Astrocyte (in vitro differentiated cells and primary cell): ENCODE results near the gene TMEM225B.

Source experiments
- CTCF ChIP-seq: IDR thresholded peaks from 2 replicates; pipeline ENCODE4 v1.5.1; 2011; ENCODE audit warnings: low read depth, mild to moderate bottlenecking, inconsistent platforms, low read length, moderate library complexity; ENCODE audit not compliant: insufficient read depth
- EZH2 ChIP-seq: IDR thresholded peaks from 2 replicates; pipeline ENCODE4 v1.6.1; 2012; ENCODE audit warnings: mild to moderate bottlenecking, low read length, inconsistent platforms; ENCODE audit not compliant: insufficient read depth

- no peak for TF ChIP-seq CTCF
- no peak for TF ChIP-seq EZH2
These were observed 26.3 kb upstream of the TMEM225B start for GRCh38 chr7:99571768-99572167.
